Iris pigment epithelial cell (primary cell): ENCODE results near the gene CAPS.

ENCODE experiments used
- DNase-seq: peaks from one replicate; pipeline ENCODE4 v3.0.0-alpha.2; 2011; ENCODE audit warnings: low read depth

CAPS gene

DNA sequence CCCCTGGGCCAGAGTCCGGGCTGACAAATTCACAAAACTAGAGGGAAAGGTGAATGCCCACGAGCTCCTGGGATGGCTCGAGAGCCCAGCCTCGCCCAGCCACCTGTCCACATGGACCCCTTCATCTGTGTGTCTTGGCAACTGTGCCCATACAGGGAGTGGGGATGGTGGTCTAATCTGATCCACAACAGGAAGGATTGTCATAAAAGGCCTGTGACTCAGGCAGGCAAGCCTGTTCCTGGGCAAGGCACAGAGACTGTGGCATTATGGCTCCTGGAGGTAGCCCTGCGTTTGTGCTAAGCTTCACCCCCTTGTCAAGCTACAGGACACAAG, 20.0 kb downstream of the CAPS start:
- no peak for DNase-seq

DNA sequence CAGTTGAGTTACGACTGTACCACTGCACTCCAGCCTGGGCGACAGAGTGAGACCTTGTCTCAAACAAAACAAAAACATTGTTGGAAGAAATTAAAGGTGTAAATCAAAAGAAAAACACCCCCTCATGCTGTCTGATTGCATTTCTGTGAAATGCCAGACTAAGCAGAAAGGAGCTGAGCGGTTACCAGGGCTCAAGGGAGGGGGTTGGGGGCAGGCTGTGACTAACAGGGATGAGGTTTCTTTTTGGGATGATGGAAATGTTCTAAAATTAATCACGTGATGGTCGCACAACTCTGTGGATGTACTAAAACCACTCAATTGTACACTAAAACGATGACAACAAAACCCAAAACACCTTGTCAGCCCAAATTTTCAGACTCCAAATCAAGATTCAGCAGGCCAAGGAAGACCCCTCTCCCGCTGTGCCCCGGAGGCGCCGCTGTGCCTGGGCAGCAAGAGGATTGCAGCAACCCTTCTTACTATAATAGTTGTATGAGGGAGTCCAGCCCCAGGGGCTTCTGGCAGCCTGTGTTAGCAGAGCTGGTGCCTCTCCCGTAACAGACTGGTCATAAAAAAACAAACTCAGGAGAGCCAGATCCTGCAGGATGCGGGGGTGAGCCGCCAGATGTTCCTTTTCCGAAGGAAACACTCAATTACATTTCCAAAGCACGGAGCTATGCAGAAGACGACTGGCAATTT, 20.9 kb downstream of the CAPS start:
- DNase-seq, result peak; percentile 44

DNA sequence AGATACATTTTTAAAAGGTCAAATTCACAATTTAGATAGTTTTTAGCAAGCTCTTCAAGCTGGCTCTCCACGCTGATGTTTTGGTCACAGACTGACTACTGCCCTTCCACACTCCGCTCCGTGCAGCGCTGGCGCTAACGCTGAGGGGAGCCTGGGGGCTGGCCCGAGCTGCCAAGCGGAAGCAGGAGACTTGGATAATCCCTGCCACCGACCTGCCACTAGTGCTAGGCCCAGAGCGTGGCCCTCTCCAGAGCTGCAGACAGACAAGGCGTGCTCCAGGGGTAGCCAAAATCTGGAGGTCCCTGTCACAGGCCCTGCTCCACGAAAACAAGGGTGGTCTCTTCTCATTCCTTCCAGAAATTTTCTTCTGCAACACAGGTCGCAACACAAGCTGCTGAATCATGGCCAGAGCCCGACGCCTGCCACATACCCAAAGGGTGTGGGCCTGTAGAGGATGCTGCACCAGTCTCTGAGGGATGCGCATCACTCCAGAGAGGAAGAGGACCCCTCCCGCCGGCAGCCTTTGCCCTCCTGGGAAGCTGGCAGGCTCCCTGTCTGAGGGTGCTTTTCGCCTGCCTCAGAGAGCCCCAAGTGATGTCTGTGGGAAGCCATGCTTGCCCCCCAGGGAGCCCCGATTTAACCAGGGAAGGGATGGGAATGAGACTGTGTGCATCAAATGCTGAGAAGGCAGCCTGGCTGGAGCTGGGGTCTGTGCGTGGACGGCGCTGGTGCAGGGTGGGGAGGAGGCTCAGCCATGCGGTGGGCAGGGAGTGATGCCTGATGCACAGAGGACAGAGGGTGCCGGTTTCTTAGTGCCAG, 21.6 kb downstream of the CAPS start:
- no peak for DNase-seq

DNA sequence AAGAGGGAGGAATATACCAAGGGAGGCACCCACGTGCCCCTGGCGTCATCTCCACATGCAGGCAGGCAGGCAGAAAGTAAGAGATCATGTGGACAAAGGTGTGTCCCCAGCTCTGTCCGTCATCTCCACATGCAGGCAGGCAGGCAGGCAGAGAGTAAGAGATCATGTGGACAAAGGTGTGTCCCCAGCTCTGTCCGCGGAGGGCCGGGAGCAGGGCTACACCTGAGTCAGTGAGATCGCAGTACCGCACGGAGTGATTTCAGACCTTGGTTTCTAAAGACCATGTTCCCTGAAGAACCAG, 22.2 kb downstream of the CAPS start:
- DNase-seq, result no peak

DNA sequence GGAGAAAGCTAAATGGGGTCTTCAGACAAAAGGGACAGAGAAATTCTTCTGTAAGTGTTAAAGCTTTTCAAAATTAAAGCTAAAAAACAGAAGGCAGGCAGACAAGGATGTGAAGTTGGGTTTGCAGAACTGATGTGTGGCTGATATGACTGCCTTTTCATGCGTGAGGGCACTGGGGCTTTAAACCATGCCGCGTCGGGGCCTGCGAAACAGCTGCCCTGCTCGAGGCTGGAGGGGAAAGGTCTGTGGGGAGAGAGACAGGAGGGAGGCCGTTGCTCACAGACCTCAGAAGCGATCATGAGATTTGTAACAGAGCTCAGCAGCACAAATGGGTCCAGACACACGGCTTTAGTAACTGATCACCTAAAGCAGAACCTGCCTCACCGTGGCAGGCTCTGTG, 23.5 kb downstream of the CAPS start:
- no peak for DNase-seq

DNA sequence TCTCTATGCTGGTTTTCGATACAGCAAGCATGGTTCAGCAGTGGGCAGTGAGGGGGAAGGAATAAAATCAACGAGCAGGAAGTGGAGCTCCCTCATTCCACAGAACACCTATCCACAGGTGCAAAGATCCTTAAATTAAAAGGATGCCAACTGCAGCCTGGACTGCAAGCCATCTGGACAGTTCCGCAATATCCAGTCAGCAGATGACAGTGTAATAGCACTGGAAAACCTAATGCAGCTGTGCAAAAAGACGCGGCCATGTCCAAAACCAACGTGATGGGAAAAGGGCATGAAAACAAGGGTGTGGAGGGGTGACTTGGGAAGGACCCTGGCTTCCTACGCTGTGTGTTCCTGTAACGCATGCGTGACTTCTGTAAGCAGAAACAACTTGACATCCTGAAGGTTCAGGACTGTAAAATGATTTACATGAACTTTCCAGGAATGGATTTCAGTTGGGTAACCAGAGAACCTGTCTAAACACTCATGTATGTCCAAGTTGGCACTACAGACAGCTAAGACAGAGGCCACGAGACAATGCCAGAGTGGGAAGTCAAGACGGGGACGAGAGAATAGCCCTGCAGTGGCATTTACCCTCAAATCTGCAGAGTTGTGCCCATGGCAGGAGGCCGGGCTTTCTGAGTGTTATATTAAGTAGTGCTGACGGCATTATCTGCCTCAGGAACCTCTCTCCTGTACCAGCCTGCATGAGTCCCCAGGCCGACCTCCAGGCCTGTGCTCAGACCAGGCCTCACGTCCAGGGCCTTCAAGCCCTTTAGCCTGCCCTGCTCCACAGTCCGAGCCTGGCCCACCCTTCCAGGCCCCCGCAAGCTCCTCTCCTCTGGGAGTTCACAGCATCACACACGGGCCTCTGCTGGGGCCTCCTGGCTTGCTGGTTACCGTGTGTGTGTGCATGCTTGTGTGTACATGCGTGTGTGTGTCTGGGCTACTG, 26.5 kb downstream of the CAPS start:
- no peak for DNase-seq

DNA sequence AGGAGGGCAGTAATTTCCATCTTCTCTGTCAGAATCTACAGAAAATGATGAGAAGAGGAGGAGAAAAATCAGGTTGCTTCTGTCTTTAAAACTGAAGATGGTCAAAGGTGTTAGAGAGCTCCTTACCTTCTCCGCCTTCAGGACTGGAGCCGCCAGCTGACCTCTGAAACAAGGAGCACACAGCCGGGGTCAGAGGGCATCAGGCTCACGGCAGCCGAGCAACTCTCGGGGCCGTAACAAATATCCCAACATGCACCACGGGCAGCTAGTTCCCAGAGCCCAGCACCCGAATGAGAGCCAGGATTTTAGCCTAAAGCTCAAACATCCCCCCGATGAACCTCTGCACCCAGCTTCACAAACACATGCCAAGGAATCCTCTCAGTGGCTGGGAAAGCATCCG, 27.6 kb downstream of the CAPS start:
- DNase-seq, result no peak

DNA sequence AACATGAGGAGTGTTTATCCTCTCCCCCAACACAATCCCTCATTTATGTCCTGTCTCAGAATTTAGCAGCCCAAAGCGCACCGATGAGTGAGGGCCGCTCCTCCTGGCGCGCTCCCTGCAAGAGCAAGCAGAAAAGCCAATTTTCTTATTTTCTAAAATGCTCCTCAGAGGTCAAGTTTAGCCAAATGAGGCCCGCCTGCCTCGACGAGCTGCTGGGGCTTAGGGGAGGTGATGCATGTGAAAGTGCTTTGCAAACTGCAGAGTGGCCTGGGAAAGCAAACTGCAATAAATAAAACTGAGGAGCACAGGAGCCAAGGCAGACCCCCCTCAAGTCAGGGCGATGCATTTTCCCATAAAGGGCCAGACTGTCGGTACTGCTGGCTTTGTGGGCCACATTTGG, 29.0 kb downstream of the CAPS start:
- no peak for DNase-seq

DNA sequence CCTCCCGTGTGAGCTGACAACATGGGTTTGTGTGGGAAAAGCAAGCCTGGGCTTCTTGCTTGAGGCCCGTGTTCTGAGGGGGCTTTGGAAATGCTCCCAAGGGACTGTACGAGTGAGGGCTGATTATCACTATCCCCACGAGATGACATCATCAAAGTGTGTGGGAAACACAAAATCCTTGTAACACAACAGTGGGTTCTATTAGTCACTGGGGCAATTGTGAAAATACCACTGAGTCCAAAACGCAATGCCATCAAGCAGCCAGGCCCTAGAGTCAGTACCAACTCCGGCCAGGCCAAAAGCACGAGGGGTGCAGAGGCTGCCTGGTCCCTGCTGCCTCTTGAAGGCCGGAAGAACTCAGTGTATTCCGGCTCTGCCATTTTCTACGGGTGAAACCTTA, 29.6 kb downstream of the CAPS start:
- DNase-seq, result peak; percentile 72

DNA sequence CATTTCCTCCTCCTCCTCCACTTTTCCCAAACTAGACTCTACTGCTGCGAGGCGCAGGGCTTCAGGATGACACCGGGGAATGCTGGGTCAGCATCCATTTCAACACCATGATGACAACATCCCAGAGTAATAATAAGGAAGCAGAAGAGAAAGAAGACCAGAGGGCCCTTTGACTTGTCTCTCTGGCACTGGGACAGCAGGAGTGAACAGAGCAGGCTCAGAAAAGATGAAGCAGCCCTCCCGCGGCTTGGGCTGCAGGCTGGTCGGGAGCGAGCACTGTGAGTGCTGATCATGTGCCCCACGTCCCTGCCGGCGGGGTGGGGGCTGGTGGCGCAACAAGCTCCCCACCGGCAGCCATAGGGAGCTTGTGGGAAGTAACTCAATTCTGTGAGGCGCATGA, 33.4 kb downstream of the CAPS start:
- peak; percentile 78 for DNase-seq

DNA sequence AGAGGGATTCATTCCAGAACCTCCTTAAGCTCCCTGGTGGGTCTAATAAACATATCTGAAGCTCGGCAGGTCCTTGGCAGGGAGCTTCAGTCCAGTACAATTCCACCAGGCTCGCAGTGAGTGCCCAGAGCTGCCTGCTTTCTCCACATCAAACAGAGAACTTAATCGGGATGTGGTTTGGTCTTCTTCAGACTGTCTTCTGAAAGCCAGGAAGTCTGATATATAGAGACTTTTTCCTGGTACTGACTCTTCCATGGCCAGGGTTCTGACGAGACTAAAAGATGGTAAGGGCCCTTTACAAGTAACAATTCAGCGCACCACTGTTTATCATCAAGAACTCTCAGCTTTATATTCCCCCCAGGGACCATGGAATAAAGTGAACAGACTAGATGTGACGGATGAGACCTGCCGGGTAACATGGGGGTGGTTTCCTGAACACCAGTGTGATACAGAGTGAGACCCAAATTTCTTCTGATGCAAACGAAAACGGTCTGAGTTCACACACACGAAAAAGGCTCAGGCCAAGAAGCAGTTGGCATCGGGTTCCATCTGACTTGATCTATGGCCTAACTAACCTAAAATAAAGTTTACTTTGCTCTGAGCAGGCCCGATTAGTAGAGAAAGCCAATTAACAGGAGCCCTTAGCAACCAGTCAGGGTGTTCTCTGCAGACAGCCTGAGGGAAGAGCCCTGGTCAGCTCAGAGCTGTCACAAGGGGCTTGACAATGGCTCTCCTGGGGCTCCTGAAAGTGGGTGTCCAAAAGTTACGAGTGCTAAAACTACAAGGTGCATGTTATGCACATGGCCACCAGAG, 34.9 kb downstream of the CAPS start:
- DNase-seq, result no peak

DNA sequence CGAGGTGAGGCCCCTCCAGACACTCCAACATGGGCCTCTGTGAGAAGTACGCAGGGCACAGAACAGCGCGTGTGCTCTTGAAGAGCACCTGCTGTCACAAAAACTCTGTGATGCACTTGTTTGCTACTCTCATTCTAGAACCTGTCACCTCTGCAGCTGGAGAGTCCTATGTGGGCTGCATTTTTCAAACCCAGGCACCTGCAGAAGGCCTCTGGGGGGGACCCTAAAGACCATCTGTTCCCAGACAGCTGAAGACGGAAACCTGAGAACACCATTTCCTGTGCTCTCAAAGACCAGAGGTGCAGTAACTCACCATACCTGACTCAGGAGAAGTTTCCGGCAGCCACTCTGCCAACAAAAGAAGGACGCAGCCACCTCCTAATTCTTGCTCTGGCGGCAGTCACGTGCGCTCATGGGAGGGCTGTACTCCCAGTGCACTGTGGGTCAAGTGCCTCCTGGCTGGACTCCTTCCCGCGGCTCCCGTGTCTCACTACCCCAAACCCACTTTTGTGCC, 35.8 kb downstream of the CAPS start:
- DNase-seq, result no peak

DNA sequence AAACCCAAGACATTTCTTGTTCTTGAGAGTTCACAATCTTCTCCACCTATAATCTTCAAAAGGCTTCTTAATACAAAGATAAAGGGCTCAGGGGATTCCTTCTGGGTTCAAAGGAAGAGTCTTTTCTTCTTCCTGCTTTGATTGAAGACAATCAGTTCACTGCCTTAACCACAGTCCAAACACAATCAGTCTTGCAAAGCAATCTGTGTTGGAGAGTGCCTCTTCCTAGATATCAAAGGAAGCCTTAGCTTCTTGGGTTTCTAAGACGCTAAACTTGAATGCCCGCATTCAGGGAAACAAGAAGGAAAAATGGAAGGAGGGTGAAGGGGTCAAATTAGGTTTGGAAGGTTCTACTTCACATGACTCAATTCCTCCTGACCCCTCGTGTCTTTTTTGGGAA, 36.7 kb downstream of the CAPS start:
- DNase-seq, result no peak

DNA sequence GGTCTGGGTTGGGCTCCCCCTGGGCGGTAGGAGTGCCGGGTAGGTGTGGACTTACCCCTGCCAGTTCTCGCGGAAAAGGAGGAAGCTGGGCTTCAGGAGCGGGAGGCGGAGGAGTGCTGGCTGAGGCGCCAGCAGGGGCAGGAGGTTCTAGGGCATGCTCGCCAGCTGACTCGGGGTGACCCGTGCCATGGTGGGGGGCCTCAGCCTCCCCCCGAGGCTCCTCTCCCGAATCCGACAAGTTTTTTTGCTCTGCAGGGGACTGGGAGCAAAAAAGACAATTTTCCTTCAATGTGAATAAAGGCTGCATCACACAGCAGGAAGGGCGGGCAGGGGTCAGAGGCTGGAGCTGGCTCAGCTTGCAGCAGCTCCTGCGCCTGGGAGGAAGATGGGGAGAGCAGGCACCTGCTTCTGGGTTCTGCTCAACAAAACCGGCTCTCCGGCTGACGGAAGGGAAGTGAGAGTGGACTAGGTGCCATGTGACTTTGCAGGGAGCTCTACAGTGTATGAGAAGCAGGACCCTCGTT, 37.3 kb downstream of the CAPS start:
- DNase-seq, result no peak

DNA sequence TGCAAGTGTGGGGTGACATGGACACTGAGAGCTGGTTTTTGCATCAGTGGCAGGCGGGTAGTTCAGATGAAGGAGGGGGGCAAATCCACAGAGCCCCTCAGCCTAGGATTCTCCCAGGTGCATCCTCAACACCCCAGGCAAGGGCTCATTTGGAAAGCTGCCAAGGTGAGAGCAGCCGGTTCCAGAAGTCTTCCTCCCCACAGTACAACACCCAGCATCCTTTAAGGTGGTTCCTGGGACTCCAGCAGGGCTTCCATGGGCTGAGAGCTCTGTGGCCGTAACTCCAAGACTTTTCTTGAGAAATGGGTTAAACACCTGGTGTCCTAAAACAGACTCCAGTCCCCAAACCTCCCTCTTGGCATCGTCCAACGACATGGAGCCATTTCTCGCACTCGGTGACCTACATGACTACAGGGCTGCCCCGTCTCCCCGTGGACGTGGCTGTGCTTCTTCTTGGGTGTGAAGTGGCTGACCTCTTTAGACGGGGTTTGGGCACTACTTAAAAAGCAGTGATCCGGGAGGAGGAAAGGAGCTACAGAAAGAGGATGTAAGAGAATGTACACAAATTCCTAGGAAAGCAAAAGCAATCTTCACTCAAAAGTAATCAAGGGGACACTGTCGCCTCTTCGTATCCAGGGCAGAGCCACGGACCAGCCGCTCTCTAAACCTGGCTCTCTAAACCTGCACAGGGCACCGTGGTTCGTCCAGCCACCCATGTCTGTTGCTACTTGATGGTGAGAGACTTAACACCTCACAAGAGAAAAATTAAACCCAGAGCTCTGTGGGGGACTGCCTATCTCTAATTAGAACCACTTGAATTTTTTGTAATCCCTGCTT, 38.4 kb downstream of the CAPS start:
- no peak for DNase-seq

DNA sequence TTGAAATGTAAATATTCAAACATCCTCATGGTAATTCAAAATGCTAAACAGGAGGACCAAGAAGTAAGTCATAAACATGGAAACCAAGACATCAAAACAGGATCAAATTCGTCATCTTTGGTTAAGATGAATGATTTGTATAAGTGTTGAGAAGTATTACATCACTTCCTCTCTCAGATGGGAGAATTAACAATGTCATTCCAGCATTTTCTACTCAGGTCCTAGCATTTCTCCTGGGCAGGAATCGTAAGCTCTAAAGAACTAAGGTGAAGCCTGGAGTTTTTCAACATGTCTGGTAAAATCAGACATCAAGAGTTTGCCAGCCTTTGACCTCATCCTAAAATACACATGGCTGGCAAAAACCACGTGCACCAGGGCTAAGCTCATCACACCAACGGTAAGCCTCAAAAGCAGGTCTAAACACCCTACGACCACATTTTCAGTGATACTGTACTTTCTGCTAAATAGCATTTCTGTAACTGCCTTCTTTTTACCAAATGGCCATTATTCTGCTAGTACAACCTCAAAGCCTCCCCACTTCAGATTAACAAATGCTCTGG, 39.1 kb downstream of the CAPS start:
- DNase-seq, result peak; percentile 41

DNA sequence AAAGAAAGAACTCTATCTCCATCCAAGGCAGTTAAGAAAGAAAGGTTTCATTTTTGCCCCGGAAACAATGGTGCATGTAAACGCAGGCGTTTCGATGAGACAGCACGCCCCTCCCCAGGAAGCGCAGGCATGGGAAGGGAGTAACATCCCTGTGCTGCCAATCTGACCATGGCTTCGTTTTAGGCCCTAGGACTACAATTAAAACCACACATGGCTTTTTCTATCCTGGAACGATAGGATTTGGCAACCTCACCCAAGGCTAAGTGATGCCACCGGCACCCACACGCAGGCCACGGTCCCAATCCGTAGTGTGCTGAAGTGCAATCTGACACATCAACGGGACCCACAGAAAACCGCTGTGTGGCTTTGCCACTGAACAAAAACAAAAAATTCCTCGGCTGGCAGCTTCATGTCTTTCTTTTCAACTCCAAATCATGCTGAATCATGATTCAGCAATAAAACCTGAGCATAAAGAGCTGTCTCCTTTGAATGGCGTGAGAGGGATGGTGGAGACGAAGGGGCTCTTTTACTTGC, 39.7 kb downstream of the CAPS start:
- DNase-seq, result no peak

DNA sequence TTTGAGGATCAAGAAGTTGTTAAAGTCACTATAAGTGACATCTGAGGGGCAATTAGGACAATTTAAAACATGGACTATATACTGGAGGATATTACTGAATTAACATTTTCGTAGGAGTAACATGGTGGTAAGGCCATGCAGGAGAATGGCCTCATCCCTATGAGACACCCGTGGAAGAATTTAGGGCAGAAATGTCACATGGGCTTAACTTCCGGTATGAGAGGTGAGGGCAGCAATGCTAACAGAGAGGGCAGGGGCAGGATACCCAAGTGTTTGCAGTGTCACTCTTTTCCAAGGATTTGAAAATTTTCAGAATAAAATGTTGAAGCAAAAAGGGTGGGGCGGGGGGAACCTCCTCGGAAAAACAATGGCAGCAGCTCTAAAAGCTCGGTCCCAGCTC, 40.2 kb downstream of the CAPS start:
- no peak for DNase-seq

DNA sequence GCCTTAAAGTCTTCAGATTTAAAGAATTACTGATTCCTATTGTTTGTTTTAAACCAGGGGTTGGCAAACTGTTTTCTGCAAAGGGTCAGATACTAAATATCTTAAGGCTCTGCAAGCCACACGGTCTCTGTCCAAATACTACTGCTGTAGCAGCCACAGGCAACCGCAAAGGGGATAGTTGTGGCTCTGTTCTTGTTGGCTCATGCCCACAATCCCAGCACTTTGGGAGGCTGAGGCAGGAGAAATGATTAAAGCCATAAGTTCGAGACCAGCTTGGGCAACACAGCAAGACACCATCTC, 41.5 kb downstream of the CAPS start:
- DNase-seq, result no peak

DNA sequence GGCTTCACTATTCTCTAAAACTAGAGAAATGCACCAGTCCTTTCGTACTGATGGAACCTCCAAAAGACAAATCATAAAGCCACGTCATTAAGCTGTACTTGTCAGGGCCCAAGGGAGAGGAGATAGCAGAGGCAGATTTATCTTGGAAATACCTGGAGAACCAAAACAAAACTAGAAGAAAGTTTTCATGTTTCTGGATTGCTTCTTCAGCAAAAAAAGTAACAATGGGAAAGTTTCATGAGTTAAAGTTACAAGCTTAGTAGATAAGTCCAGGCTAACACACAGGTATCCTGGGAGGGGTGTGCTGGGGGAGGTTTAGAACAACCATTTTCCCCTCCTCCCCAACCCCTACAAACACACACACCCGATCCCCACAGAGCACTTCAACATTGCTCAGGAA, 42.3 kb downstream of the CAPS start:
- no peak for DNase-seq
